ENCODE data around the gene HSD11B1L.

DNA sequence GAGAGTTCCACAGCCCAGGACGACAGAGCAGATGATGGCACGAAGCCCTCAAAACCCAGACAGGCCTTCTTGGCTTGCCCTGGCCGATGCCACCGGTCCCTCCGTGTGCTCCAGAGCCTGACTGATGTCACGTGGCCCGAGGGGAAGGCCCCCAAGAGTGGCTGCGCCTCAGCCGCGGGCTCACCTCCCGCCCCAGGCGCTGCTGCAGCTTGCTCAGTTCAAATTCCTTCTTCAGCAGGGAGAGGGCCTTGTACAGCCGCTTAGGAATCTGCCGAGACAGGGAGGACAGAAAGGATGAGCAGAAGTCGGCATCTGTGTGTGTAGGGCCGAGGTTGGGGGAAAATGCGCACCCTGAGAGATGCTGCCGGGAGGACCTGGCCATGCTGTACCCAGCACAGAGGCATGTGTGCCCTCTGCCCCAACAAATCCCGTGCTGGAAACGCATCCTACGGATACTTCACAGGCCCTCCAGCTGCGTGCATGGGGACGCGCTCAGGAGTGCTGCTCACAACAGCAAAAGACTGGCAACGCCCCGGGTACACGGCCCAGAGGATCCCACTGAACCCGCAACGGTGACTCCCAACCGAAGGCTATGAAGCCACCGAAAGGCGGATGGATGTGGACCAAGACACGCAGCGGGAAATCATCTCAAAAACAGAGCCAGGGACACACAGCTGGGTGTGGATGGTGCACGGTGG lies 26.2 kb downstream of the HSD11B1L start:
- TF ChIP-seq FOS (IDR thresholded peaks at IDR 0.05; ENCODE audit: borderline replicate concordance, insufficient read depth, low read length) (no peak), JUN (IDR thresholded peaks at IDR 0.05; ENCODE audit: borderline replicate concordance, insufficient read depth, insufficient read length, low read depth) (no peak), POLR2A (IDR thresholded peaks at IDR 0.05; ENCODE audit: low read depth, low read length) (no peak), POLR2AphosphoS5 (IDR thresholded peaks at IDR 0.05; ENCODE audit: insufficient read depth, low read depth, low read length) (peak; percentile 18)
- TF ChIP-seq, protein P1, sequence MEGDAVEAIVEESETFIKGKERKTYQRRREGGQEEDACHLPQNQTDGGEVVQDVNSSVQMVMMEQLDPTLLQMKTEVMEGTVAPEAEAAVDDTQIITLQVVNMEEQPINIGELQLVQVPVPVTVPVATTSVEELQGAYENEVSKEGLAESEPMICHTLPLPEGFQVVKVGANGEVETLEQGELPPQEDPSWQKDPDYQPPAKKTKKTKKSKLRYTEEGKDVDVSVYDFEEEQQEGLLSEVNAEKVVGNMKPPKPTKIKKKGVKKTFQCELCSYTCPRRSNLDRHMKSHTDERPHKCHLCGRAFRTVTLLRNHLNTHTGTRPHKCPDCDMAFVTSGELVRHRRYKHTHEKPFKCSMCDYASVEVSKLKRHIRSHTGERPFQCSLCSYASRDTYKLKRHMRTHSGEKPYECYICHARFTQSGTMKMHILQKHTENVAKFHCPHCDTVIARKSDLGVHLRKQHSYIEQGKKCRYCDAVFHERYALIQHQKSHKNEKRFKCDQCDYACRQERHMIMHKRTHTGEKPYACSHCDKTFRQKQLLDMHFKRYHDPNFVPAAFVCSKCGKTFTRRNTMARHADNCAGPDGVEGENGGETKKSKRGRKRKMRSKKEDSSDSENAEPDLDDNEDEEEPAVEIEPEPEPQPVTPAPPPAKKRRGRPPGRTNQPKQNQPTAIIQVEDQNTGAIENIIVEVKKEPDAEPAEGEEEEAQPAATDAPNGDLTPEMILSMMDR (IDR thresholded peaks at IDR 0.05; ENCODE audit: extremely low read depth in 1 of 2, insufficient read depth in 1 of 2, low read depth in 1 of 2, low read length in 2 of 2) = no peak
- TF ChIP-seq, protein P2, sequence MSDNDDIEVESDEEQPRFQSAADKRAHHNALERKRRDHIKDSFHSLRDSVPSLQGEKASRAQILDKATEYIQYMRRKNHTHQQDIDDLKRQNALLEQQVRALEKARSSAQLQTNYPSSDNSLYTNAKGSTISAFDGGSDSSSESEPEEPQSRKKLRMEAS (IDR thresholded peaks at IDR 0.05; ENCODE audit: insufficient read depth, insufficient read length) = no peak

Data from endothelial cell of umbilical vein (primary cell).